HUES6 (cell line): ENCODE data around the gene SORT1.

Experiments
- H3K27ac ChIP-seq: 2 replicates; pipeline ENCODE4 v1.7.0; 2013; ENCODE audit warnings: low read depth, mild to moderate bottlenecking, low read length, inconsistent platforms
- H3K27me3 ChIP-seq: 2 replicates; pipeline ENCODE4 v1.6.1; 2013; ENCODE audit warnings: low read length; ENCODE audit not compliant: control insufficient read depth, insufficient read depth
- H3K36me3 ChIP-seq: 2 replicates; pipeline ENCODE4 v1.6.1; 2013; ENCODE audit warnings: low read length; ENCODE audit not compliant: control insufficient read depth, insufficient read depth
- H3K4me1 ChIP-seq: 2 replicates; pipeline ENCODE4 v1.6.1; 2013; ENCODE audit warnings: low read length; ENCODE audit not compliant: control insufficient read depth, insufficient read depth
- H3K4me3 ChIP-seq: 2 replicates; pipeline ENCODE4 v1.5.1; 2013; ENCODE audit warnings: low read depth, low read length
- H3K9ac ChIP-seq: one replicate; pipeline ENCODE4 v1.6.1; 2013; ENCODE audit warnings: mild to moderate bottlenecking, low read length
- H3K9me3 ChIP-seq: 2 replicates; pipeline ENCODE4 v1.6.1; 2013; ENCODE audit warnings: low read depth, low read length; ENCODE audit not compliant: control insufficient read depth, insufficient read depth

SORT1 gene

DNA sequence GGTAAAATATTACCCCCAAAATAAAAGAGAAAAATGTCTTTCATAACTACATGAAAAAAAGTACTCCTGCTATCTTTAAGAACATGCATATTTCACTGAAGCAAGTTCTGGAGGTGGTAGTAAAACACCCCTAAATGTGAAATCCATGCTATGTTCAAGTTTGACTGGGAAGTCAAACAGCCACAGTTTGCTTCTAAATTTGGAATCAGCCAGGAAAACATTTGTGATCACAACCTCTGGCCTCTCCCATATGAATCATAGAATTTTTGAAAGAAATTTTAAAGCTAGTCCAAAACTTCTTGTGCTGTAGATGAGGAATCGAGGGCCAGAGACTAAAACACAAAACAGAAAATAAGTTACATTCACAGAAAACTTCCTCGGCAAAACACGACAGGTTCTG lies 6.6 kb downstream of the SORT1 start:
- no peaks in the 10 kb centered on the region for H3K9me3 ChIP-seq
- no peak overlapping the region for H3K27ac ChIP-seq
- H3K27me3 ChIP-seq = peaks cover under 1% of the 10 kb centered on the region; the same call in 1 of the 2 replicates
- peaks cover 6% of the 10 kb centered on the region for H3K4me1 ChIP-seq
- H3K9ac ChIP-seq = no peak overlapping the region
- no peak overlapping the region for H3K4me3 ChIP-seq
- no peaks in the 10 kb centered on the region for H3K36me3 ChIP-seq

DNA sequence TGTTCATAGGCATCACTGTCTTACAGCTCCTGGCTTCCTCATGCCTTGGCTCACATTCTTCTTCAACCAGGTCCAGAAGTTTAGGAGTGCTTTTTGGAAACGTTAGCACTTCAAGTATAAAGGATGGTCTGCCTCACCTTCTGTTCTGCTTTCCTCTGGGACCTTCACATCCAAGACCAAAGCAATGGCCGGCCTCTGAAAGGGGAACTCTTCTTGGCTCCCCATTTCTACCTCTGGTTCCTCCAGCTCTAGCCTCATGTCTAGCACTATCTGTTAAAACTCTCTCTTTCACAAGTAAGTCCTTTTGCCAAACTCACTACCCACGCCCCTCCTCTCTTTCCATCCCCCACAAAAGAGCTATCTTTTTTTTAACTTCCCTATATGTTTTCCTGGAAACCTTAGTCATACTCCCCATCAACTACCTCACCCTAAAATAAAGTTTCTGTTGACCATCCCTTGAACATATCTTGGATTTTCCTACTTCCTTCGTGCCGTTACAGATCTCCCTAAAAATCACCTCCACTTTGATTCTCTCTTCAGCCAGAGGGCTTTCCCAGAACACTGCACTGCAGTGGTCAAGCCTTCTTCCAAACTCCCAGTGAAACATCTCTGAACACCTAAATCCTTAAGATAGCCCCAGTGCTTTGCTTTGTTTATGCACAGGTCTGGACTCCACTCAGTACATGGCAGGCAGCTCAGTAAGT lies 7.9 kb downstream of the SORT1 start:
- H3K36me3 ChIP-seq = no peaks in the 10 kb centered on the region
- H3K9me3 ChIP-seq = no peaks in the 10 kb centered on the region
- no peaks in the 10 kb centered on the region for H3K27me3 ChIP-seq
- H3K27ac ChIP-seq = no peak overlapping the region
- no peak overlapping the region for H3K9ac ChIP-seq
- H3K4me3 ChIP-seq = no peak overlapping the region
- H3K4me1 ChIP-seq = peaks cover 6% of the 10 kb centered on the region; the same call in 1 of the 2 replicates

DNA sequence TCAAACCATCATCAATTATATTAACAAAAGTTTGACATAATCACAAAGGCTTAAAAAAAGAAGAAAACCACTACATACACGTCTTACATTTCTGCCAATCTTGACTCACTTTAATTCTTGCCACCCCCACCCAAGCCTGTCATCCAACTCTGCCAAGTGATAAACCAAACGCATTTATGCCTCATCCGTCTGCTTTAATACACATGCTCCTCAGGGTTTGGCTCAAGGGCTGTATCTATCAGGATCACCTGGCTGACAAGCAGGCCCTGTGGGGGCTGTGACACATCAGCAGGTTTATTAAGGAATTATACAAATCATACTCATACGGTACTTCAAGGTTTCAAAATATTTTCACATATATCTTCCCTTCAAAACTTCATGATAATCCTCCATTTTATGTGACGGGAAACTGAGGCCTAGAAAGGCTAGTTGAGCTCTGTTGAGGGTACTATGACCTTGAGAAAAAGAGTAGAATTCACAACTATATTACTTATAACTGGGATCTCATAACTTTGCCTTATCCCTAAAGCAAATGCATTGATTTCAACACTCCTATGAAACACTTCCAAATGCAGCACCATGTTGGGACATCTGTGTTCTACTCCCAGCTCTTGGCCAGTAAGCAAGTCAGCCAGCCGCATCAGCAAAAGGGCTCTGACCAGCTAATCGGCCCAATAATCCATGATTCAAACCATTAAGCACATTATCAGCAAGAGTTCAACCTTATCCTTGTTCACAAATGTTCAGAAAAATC lies 8.7 kb downstream of the SORT1 start:
- H3K27ac ChIP-seq = no peak overlapping the region
- no peak overlapping the region for H3K4me3 ChIP-seq
- no peaks in the 10 kb centered on the region for H3K27me3 ChIP-seq
- no peaks in the 10 kb centered on the region for H3K9me3 ChIP-seq
- no peaks in the 10 kb centered on the region for H3K36me3 ChIP-seq
- no peak overlapping the region for H3K9ac ChIP-seq
- peaks cover 6% of the 10 kb centered on the region; the same call in 1 of the 2 replicates for H3K4me1 ChIP-seq

DNA sequence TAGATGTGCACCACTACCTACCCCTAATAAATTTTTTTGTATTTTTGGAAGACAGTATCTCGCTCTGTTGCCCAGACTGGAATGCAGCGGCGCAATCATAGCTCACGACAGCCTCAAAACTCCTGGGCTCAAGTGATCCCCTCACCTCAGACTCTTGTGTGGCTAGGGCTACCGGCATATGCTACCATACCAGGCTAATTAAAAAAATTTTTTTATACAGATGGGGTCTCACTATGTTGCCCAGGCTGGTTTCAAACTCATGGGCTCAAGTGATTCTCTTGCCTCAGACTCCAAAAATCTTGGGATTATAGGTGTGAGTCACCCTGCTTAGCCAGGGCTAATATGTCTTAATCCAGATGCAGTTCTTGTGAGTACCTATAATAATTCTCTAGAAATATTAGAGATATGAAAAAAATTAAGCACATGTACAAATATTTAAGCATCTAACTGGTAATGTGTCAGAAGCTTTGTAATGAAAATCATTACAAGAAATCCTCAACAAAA lies 9.5 kb downstream of the SORT1 start:
- Histone ChIP-seq H3K9me3 (no peaks in the 10 kb centered on the region), H3K27me3 (no peaks in the 10 kb centered on the region), H3K27ac (no peak overlapping the region), H3K4me3 (no peak overlapping the region), H3K9ac (no peak overlapping the region), H3K36me3 (no peaks in the 10 kb centered on the region), H3K4me1 (peaks cover 14% of the 10 kb centered on the region)

DNA sequence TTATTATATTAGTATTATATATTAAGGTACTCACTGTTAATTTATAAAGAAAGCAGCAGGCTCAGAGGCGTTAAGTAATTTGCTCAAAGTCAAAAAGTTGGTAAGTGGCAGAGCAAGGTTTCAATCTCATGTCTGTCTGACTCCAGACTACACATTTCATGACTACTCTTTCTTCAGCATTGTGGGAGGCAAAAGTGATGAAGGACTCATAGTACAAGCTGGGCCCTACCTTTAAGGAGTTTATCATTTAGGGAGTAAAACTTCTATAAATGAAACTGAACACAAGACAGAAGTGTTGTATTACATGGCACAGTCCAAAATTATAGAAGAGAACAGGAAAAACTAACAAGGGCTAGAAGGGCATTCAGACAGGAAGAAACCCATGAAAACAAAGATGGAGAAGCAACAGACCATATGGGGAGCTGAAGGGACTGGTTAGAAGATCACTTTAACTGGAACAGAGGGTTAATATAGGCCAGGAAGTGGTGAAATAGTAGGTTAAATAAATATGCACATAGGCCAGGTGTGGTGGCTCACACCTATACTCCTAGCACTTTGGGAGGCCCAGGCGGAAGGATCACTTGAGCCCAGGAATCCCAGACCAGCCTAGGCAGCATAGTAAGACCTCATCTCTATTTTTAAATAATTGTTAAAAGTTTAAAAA lies 11.5 kb downstream of the SORT1 start:
- Histone ChIP-seq H3K27ac (no peak overlapping the region), H3K9me3 (no peaks in the 10 kb centered on the region), H3K4me3 (no peak overlapping the region), H3K4me1 (peaks cover 18% of the 10 kb centered on the region), H3K9ac (no peak overlapping the region), H3K27me3 (no peaks in the 10 kb centered on the region), H3K36me3 (no peaks in the 10 kb centered on the region)

DNA sequence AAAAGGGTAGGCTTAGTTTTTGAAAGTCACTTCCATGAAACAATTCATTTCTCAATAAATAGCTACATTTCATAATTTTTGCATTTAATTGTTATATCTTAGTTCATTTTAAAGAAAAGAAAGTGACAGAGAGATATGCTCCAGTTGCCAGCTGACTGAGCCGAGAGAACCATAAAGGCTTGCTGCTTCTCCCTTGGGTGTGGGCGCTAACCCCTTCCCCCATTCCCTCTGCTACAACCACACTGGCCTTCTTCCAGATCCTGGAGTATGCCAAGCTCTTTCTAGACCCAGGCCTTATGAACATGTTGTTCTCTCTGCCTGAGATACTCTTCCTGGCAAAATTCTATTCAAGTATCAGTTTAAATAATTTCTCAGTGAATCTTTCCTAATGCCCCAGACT lies 12.3 kb downstream of the SORT1 start:
- Histone ChIP-seq H3K4me3 (no peak overlapping the region), H3K27ac (no peak overlapping the region), H3K4me1 (peaks cover 18% of the 10 kb centered on the region), H3K36me3 (no peaks in the 10 kb centered on the region), H3K27me3 (no peaks in the 10 kb centered on the region), H3K9ac (no peak overlapping the region), H3K9me3 (no peaks in the 10 kb centered on the region)

DNA sequence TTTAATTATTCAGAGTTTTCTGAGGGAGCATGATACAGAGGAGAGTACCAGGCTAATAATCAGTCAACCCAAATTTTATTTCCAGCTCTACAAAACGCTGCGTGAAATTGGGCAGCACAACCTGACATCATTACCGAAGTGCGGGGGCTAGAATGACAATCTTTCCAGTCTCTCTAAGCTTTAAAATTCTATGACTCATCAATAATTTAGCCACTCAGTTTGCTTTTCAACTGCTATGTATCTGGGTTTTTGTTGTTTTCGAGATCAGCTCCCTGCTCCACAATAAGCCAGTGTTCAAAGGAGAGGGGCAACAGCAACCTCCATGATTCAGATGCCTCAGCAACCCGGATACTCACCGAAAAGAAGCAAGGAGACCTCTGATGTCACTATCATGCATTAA lies 13.9 kb downstream of the SORT1 start:
- no peaks in the 10 kb centered on the region for H3K27me3 ChIP-seq
- H3K27ac ChIP-seq = peak overlapping the region; percentile 18

DNA sequence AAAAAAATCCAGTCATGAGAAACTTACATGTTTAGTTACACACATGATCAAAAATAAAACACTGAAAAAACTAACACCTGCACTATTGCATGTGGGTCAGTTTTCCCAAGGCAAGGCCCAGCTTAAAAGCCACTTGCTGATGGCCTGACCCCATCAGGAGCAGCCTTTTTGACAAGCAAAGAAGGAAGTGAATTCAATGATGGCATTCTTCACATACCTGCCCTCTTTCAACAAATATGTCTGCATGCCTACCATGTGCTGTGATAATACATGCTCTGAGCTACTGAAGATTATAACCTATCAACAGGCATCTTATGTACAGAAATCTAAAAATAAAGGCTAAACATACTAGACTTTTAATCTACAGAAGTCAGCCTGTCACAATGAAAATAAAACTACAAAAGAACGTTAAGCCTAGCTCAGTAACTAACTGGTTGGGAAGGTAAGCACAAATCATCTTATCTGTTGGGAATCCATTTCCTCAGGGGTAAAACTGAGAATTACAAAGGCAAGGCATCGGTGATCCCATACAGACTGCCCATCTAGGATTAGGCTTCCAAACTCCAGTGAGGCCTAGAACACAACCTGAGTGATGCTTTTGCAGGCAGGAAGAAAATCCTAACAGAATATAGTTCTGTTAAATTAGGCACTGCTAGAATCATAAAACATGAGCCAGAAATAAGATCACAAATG lies 14.5 kb downstream of the SORT1 start:
- H3K4me3 ChIP-seq = no peak overlapping the region
- no peak overlapping the region for H3K9ac ChIP-seq
- peak overlapping the region; percentile 18 for H3K27ac ChIP-seq
- H3K9me3 ChIP-seq = no peaks in the 10 kb centered on the region
- peaks cover 18% of the 10 kb centered on the region for H3K4me1 ChIP-seq
- no peaks in the 10 kb centered on the region for H3K36me3 ChIP-seq
- no peaks in the 10 kb centered on the region for H3K27me3 ChIP-seq

More for the DNA sequence above, 13.9 kb downstream of the SORT1 start:
- Histone ChIP-seq H3K4me1 (peaks cover 18% of the 10 kb centered on the region), H3K36me3 (no peaks in the 10 kb centered on the region), H3K4me3 (no peak overlapping the region), H3K9ac (no peak overlapping the region), H3K9me3 (no peaks in the 10 kb centered on the region)

DNA sequence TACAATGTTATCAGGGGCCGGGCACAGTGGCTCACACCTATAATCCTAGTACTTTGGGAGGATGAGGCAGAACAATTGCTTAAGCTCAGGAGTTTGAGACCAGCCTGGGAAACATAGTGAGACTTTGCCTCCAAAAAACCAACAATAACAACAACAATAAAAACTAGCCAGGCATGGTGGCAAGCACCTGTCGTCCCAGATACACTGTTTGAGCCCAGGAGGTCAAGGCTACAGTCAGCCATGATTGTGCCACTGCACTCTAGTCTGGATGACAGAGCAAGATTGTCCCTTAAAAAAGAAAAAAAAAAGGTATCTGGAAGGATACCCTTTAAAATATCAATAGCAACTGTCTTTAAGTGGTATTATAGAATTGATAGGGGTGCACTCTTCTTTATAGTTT lies 16.1 kb downstream of the SORT1 start:
- H3K4me1 ChIP-seq = peaks cover 18% of the 10 kb centered on the region
- H3K27ac ChIP-seq = no peak overlapping the region
- no peaks in the 10 kb centered on the region for H3K36me3 ChIP-seq
- H3K27me3 ChIP-seq = no peaks in the 10 kb centered on the region
- H3K9ac ChIP-seq = no peak overlapping the region
- no peak overlapping the region for H3K4me3 ChIP-seq
- no peaks in the 10 kb centered on the region for H3K9me3 ChIP-seq

DNA sequence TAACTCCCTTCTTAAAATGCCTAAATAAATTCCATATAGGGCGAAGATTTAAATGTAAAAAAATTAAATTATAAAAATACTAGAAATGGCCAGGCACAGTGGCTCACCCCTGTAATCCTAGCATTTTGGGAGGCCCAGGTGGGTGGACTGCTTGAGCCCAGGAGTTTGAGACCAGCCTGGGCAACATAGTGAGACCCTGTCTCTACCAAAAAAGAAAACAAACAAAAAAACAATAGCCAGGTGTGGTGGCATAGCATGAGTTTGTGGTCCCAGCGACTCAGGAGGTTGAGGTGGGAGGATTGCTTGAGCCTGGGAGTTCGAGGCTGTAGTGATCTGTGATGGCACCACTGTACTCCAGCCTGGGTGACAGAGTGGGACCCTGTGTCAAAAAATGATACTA lies 17.8 kb downstream of the SORT1 start:
- Histone ChIP-seq H3K4me1 (peaks cover 18% of the 10 kb centered on the region), H3K36me3 (no peaks in the 10 kb centered on the region), H3K9ac (no peak overlapping the region), H3K27ac (no peak overlapping the region), H3K27me3 (no peaks in the 10 kb centered on the region), H3K9me3 (no peaks in the 10 kb centered on the region), H3K4me3 (no peak overlapping the region)
